ENCODE results near the gene GREB1L. TPM values are rescaled to one million over a fixed set of nuclear protein-coding genes. Genes with fewer than 3 reads are reported as not detected.

Gene GREB1L
- total and polyA plus RNA-seq, 2 donors (not counting 3 experiments of a cell fraction or from before 2014, with no cell fraction given): 0.22 to 0.41 TPM

GRCh38 chr18:21336846-21337245, 94.8 kb downstream of the GREB1L start:
- intact Hi-C loops (cut with micrococcal nuclease): no loop called here
- H3K4me1 ChIP-seq (ENCODE audit: control insufficient read depth, extremely low read depth, insufficient read depth, low read length): no peaks in the 10 kb centered on the region
- no peak overlapping the region for H3K9ac ChIP-seq (replicated peaks; ENCODE audit: extremely low read depth, insufficient read depth, low read length)
- DNase-seq (ENCODE audit: low read depth, low spot score) (no peak), FAIRE-seq (no peak)
- CTCF ChIA-PET: no interaction called here
- POLR2A ChIA-PET: no interaction called here
- H3K9me3 ChIP-seq (replicated peaks; ENCODE audit: control insufficient read depth, insufficient read depth, low read length): no peaks in the 10 kb centered on the region
- no peaks in the 10 kb centered on the region for H4K20me1 ChIP-seq (replicated peaks; ENCODE audit: control insufficient read depth, extremely low read depth, insufficient read depth, low read length)
- H3K4me3 ChIP-seq (replicated peaks in 1 of 3; ENCODE audit: insufficient read depth in 1 of 3, low read depth in 1 of 3, low read length in 3 of 3): no peak overlapping the region
- H2AFZ ChIP-seq (ENCODE audit: low read depth, low read length): no peak overlapping the region
- BruUV-seq (replicated peaks): no TSS peak
- peaks cover 0 to 2% of the 10 kb centered on the region in 2 experiments for H3K27me3 ChIP-seq (ENCODE audit: control insufficient read depth in 2 of 2, insufficient read depth in 2 of 2, low read length in 2 of 2)
- H3K9me1 ChIP-seq (replicated peaks; ENCODE audit: control insufficient read depth, extremely low read depth, insufficient read depth, low read length): no peaks in the 10 kb centered on the region
- dilution Hi-C loops (cut with MboI; ENCODE audit: extremely low pct_ligation_motif_present, low sequenced_read_pairs): no loop called here
- H3K36me3 ChIP-seq (ENCODE audit: control insufficient read depth in 2 of 2, extremely low read depth in 1 of 2, insufficient read depth in 2 of 2, low read length in 2 of 2): no peaks in the 10 kb centered on the region
- H3K4me2 ChIP-seq (ENCODE audit: insufficient read depth, low read length): no peak overlapping the region
- TF ChIP-seq JUN (IDR thresholded peaks at IDR 0.05; ENCODE audit: borderline replicate concordance, insufficient read depth, insufficient read length, low read depth): no peak
- no peak overlapping the region for H3K27ac ChIP-seq (ENCODE audit: insufficient read depth, low read depth, low read length)
- H3K79me2 ChIP-seq (ENCODE audit: control insufficient read depth, insufficient read depth, low read length): no peaks in the 10 kb centered on the region

DNA sequence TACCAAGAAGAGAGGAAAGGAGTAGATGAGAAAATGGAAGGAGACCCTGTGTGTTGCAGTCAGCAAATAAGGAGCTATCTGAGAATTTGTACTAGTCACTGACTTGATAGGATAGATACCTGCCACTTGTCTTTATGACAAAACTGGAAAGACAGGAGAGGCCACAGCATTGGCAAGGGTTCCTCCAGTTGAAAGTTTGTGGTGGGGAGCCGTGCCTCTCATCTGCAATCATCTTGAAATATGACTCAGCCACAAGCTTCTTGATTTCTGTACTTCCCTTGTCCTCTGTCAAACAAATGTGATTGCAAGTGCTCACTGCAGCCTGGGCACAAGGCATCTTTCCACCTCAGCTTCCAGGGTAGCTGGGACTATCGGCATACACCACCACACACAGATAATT, 99.1 kb downstream of the GREB1L start:
- DNase-seq (ENCODE audit: low read depth, low spot score) (no peak), FAIRE-seq (no peak)
- Histone ChIP-seq H2AFZ (ENCODE audit: low read depth, low read length) (no peak overlapping the region), H3K4me3 (replicated peaks in 1 of 3; ENCODE audit: insufficient read depth in 1 of 3, low read depth in 1 of 3, low read length in 3 of 3) (no peak overlapping the region), H3K9ac (replicated peaks; ENCODE audit: extremely low read depth, insufficient read depth, low read length) (no peak overlapping the region), H3K27me3 (ENCODE audit: control insufficient read depth in 2 of 2, insufficient read depth in 2 of 2, low read length in 2 of 2) (peaks cover 2% of the 10 kb centered on the region in 2 experiments), H3K79me2 (ENCODE audit: control insufficient read depth, insufficient read depth, low read length) (no peaks in the 10 kb centered on the region), H3K27ac (ENCODE audit: insufficient read depth, low read depth, low read length) (no peak overlapping the region), H3K9me1 (replicated peaks; ENCODE audit: control insufficient read depth, extremely low read depth, insufficient read depth, low read length) (no peaks in the 10 kb centered on the region), H3K36me3 (ENCODE audit: control insufficient read depth in 2 of 2, extremely low read depth in 1 of 2, insufficient read depth in 2 of 2, low read length in 2 of 2) (no peaks in the 10 kb centered on the region), H3K9me3 (replicated peaks; ENCODE audit: control insufficient read depth, insufficient read depth, low read length) (no peaks in the 10 kb centered on the region), H4K20me1 (replicated peaks; ENCODE audit: control insufficient read depth, extremely low read depth, insufficient read depth, low read length) (no peaks in the 10 kb centered on the region), H3K4me1 (ENCODE audit: control insufficient read depth, extremely low read depth, insufficient read depth, low read length) (peaks cover under 1% of the 10 kb centered on the region), H3K4me2 (ENCODE audit: insufficient read depth, low read length) (no peak overlapping the region)
- no TSS peak for BruUV-seq (replicated peaks)
- ChIA-PET CTCF (no interaction called here), POLR2A (no interaction called here)
- intact Hi-C loops (cut with micrococcal nuclease) (no loop called here), dilution Hi-C loops (cut with MboI; ENCODE audit: extremely low pct_ligation_motif_present, low sequenced_read_pairs) (no loop called here)
- TF ChIP-seq POLR2AphosphoS5 (IDR thresholded peaks at IDR 0.05; ENCODE audit: insufficient read depth, low read depth, low read length) (no peak), JUN (IDR thresholded peaks at IDR 0.05; ENCODE audit: borderline replicate concordance, insufficient read depth, insufficient read length, low read depth) (no peak)
